ENCODE results near the gene ATAD3B.
"Not testable (repeated sequence)": the region's sequence is repeated elsewhere in the genome, so short reads cannot be mapped to it uniquely, and the experiment has no call there.

ATAD3B gene

GRCh38 chr1:1432951-1433803 lies 38.4 kb upstream of the ATAD3B start:
- in situ Hi-C loops (cut with MboI; ENCODE audit: low sequenced_read_pairs), result no loop called here

- in situ Hi-C loops (cut with MboI; ENCODE audit: low sequenced_read_pairs), result no loop called here
These were observed 37.8 kb upstream of the ATAD3B start for GRCh38 chr1:1433804-1434130.

- in situ Hi-C loops (cut with MboI; ENCODE audit: low sequenced_read_pairs), result no loop called here
These were observed 37.3 kb upstream of the ATAD3B start for GRCh38 chr1:1434131-1434823.

DNA sequence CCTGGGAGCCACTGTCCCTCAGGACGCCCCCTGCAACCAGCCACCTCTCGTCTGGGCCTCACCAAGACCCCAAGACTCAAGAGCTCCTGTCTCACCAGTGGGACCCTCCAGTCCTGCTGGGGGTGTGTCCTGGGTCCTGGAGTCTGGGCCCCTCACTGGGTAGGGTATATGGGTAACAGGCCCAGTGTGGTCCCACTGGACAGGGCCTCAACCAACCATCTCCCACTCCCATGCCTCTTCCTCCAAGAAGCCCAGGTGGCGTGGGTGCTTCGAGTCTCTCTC lies 36.8 kb upstream of the ATAD3B start:
- in situ Hi-C loops (cut with MboI; ENCODE audit: low sequenced_read_pairs), result no loop called here

DNA sequence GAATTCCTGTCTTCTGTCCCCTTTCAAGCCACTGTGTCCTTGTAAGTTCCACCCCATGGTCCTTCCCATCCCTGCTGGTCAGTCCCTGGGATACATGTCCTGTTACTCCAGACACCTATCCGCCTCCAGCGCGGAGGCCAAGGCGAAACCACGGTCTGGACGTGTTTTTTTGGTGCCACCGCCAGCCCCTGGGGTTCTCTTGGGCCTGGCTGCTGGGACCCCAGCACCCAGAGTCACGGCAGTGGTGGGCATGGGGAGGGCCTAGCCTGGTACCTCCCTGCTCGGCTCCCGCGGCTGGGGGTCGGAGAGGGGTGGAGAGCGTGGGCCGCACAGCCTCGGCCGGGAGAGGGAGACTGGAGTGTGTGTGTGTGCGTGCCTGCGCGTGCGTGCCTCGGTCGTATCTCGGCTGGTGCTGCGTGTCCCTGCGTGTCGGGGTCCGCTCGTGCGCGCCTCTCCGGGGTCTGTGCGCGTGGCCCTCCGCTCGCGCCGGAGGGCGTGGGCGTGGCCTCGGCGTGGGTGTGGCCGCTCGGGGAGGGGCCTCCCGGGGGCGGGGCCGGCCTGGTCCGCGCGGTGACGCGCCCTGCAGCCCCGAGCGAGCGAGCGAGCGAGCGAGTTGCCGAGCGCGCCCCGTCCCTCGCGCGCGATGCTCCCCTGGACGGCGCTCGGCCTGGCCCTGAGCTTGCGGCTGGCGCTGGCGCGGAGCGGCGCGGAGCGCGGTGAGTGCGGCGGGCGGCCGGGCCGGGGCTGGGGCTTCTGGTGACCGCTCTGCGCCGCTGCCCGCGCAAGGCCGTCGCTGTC lies 36.3 kb upstream of the ATAD3B start, which contains the start of gene VWA1:
Gene VWA1 (plus strand): TSS at position 585 of the 798 bp plus-strand sequence. CDS start 59 bp downstream, at position 644.
- in situ Hi-C loops (cut with MboI; ENCODE audit: low sequenced_read_pairs), result no loop called here

- in situ Hi-C loops (cut with MboI; ENCODE audit: low sequenced_read_pairs), result no loop called here
These were observed 35.5 kb upstream of the ATAD3B start for GRCh38 chr1:1435911-1436629.

- in situ Hi-C loops (cut with MboI; ENCODE audit: low sequenced_read_pairs), result no loop called here
These were observed 34.9 kb upstream of the ATAD3B start for GRCh38 chr1:1436630-1437032.

GRCh38 chr1:1437033-1437903 lies 34.3 kb upstream of the ATAD3B start:
- in situ Hi-C loops (cut with MboI; ENCODE audit: low sequenced_read_pairs), result no loop called here

DNA sequence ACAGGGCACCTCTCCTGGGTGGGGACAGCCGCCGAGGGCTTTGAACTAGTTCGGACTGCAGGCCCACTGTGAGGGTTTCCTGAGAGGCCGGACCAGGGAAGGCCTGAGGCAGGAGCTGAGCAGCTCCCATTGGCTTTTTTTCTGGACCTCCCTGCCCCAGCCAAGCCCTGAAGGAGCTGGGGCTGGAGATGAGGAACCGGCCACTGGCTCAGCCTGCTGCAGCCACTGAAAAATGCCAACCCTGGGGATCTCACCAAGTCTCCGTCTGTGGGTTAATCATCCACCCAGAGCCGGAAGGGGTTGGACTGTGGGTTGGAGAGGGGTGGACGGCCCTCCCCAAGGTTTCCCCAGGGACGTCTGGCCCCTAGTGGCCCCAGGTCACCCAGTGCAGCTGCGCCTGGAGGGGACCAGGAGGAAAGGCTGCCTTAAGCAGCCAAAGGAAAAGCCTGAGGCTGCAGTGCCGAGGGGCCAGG lies 33.6 kb upstream of the ATAD3B start:
- in situ Hi-C loops (cut with MboI; ENCODE audit: low sequenced_read_pairs), result no loop called here

DNA sequence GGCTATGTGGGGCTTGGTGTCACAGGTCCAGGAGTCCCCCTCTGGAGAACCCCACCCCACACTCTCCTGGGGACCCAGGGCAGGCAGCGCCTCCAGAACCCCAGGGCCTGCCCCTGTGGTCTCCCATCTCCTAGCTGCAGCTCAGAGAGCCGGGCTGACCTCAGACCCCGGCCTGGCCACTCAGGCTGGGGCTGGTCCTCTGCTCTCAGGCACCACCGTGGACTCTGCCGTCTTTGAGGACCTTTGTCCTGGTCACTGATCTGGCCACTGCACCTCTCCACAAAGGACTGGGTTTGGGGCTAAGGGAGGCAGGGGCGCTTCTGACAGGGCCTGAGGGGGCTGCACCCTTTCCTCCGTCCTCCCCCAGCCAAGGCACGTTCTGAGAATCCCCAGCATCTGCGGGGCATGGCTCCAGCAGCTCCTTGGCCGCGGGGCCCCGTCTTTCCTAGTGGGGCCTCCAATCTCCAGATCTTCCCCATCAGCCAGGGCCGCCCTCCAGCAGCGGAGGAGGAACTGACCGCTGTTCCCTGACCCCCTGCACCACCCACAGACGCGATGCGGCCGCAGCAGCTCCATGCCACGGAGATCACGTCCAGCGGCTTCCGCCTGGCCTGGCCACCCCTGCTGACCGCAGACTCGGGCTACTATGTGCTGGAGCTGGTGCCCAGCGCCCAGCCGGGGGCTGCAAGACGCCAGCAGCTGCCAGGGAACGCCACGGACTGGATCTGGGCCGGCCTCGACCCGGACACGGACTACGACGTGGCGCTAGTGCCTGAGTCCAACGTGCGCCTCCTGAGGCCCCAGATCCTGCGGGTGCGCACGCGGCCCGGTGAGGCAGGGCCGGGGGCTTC lies 32.8 kb upstream of the ATAD3B start:
- in situ Hi-C loops (cut with MboI; ENCODE audit: low sequenced_read_pairs), result no loop called here

GRCh38 chr1:1439546-1440261 lies 31.9 kb upstream of the ATAD3B start:
- in situ Hi-C loops (cut with MboI; ENCODE audit: low sequenced_read_pairs), result no loop called here

GRCh38 chr1:1440262-1441001 lies 31.1 kb upstream of the ATAD3B start:
- in situ Hi-C loops (cut with MboI; ENCODE audit: low sequenced_read_pairs), result no loop called here

GRCh38 chr1:1441002-1441888 lies 30.3 kb upstream of the ATAD3B start:
- in situ Hi-C loops (cut with MboI; ENCODE audit: low sequenced_read_pairs), result no loop called here

DNA sequence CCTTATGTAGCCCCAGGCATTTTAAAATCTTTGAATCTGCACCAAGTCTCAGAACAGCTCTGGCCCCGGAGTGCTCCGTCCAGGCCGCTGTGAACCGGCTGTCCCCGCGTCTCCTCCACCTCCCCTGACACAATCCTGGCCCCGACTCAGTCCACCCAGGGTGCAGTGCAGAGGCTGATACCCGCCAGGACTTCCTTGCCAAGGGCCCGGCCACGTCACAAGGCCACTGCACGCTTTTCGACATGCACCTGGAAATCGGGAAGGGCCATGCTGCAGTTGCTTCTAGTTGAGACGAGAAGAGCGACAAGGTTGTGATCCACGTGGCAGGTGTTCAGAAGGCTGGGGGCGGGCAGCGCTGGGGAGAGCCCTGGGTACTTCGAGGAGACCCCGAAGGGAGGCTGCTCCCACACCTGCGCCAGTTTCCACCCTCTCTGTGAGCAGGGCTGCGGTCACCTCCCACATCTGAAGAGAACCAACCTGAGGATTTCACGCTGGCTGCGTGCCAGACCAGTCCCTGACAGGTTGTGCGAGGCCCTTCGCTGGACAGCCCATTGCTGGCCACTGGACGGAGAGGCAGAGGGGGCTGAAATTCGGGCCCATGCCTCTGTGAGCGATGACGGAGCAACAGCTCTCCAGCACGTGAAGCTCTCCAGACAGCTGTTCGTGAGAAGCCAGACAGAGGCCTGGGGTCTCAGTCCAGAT lies 29.3 kb upstream of the ATAD3B start:
- in situ Hi-C loops (cut with MboI; ENCODE audit: low sequenced_read_pairs), result no loop called here

DNA sequence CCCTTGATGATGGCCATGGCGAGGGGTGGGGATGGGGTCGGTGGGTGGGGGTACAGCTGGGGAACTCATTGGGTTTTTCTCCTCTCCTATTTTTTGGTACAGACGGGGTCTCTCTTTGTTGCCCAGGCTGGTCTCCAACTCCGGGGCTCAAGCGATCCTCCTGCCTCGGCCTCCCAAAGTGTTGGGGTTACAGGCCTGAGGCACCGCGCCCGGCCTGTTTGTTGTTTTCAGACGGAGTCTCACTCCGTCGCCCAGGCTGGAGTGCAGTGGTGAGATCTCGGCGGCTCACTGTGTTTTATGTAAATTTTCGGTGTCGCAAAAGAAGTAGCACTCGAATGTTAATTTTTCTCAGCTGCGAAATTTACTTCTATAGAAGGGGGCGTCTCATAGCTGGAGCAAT lies 24.9 kb upstream of the ATAD3B start:
- in situ Hi-C loops (cut with MboI; ENCODE audit: low sequenced_read_pairs), result not testable (repeated sequence)

DNA sequence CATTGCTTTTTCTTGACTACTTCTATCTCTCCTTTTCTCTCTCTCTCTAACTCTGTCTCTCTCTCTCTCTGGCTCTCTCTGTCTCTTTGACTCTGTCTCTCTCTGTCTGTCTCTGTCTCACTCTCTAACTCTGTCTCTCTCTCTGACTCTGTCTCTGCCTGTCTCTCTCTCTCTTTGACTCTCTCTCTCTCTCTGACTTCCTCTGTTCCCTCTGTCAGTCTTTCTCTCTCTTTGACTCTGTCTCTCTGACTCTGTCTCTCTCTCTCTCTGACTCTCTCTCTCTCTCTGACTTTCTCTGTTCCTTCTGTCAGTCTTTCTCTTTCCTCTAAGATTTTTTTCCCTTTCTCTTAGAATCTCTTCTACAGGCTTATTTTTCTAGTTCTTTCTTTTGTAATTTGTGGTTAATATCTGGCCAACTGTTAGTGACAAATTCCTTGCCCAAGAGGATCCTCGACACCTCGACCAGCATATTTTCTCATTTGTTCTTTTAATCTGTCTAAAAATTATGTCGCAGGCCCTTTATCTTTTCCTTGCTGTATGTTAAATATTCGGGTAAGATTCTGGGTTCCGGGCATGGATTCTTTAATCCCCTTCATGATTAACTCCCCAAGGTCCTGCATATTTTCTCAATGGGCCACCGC lies 22.3 kb upstream of the ATAD3B start, which contains the start of gene ATAD3C:
Gene ATAD3C (plus strand): TSS at position 591 of the 641 bp plus-strand sequence. CDS start 995 bp downstream, outside the sequence.
- in situ Hi-C loops (cut with MboI; ENCODE audit: low sequenced_read_pairs), result no loop called here

Data from HL-60/S4 treated with retinoic acid at 250 ng/mL for 4 days and 3 days (cell line).